GM12892 (cell line): ENCODE measurements around the gene WNT11.

Experiments
- DNase-seq: peaks from one replicate; pipeline ENCODE4 v3.0.0; 2011; ENCODE audit not compliant: insufficient read length
- FAIRE-seq: peaks from 2 replicates; lab custom pipeline; 2011; peaks lifted over from hg19 to GRCh38; lab: Jason Lieb, UNC
- POLR2A ChIP-seq: IDR thresholded peaks from 2 replicates; pipeline ENCODE4 v1.6.1; 2011; ENCODE audit warnings: low read depth, low read length, control low read depth
- POLR2AphosphoS5 ChIP-seq: IDR thresholded peaks from 2 replicates; pipeline ENCODE4 v1.6.1; 2011; ENCODE audit warnings: low read depth, low read length, control low read depth
- TAF1 ChIP-seq: IDR thresholded peaks from 2 replicates; pipeline ENCODE4 v1.6.1; 2011; ENCODE audit warnings: low read depth, mild to moderate bottlenecking, control low read depth, low read length, borderline replicate concordance

WNT11 gene

GRCh38 chr11:76244316-76244851 lies 38.1 kb upstream of the WNT11 start:
- no peak for DNase-seq
- no peak for FAIRE-seq
- TF ChIP-seq POLR2A = no peak
- no peak for TF ChIP-seq POLR2AphosphoS5
- no peak for TF ChIP-seq TAF1

- TF ChIP-seq POLR2A (no peak), TAF1 (no peak), POLR2AphosphoS5 (no peak)
- no peak for DNase-seq
- FAIRE-seq = no peak
These were observed 37.6 kb upstream of the WNT11 start for GRCh38 chr11:76243957-76244285.

- no peak for DNase-seq
- FAIRE-seq = no peak
- no peak for TF ChIP-seq POLR2A
- TF ChIP-seq POLR2AphosphoS5 = no peak
- TF ChIP-seq TAF1 = no peak
These were observed 37.1 kb upstream of the WNT11 start for GRCh38 chr11:76243193-76243956.

GRCh38 chr11:76242004-76242779 lies 35.9 kb upstream of the WNT11 start:
- FAIRE-seq = no peak
- no peak for DNase-seq
- no peak for TF ChIP-seq TAF1
- TF ChIP-seq POLR2A = no peak
- TF ChIP-seq POLR2AphosphoS5 = no peak

GRCh38 chr11:76241243-76242000 lies 35.1 kb upstream of the WNT11 start:
- DNase-seq (no peak), FAIRE-seq (no peak)
- TF ChIP-seq POLR2A (no peak), TAF1 (no peak), POLR2AphosphoS5 (no peak)

- TF ChIP-seq POLR2AphosphoS5 = no peak
- no peak for TF ChIP-seq TAF1
- no peak for TF ChIP-seq POLR2A
- FAIRE-seq (no peak), DNase-seq (no peak)
These were observed 34.4 kb upstream of the WNT11 start for GRCh38 chr11:76240666-76241065.

GRCh38 chr11:76240161-76240540 lies 33.8 kb upstream of the WNT11 start:
- TF ChIP-seq TAF1 = no peak
- no peak for TF ChIP-seq POLR2AphosphoS5
- TF ChIP-seq POLR2A = no peak

GRCh38 chr11:76239483-76240160 lies 33.3 kb upstream of the WNT11 start:
- no peak for FAIRE-seq
- TF ChIP-seq TAF1 = no peak
- no peak for TF ChIP-seq POLR2AphosphoS5
- no peak for TF ChIP-seq POLR2A
- no peak for DNase-seq

More at GRCh38 chr11:76240161-76240540, 33.8 kb upstream of the WNT11 start:
- FAIRE-seq = no peak
- DNase-seq = no peak

- FAIRE-seq (no peak), DNase-seq (no peak)
- TF ChIP-seq TAF1 (no peak), POLR2A (no peak), POLR2AphosphoS5 (no peak)
These were observed 32.2 kb upstream of the WNT11 start for GRCh38 chr11:76238551-76238950.

GRCh38 chr11:76237914-76238313 lies 31.6 kb upstream of the WNT11 start:
- no peak for TF ChIP-seq TAF1
- no peak for TF ChIP-seq POLR2A
- TF ChIP-seq POLR2AphosphoS5 = no peak
- DNase-seq (no peak), FAIRE-seq (no peak)
